Upper lobe of left lung (tissue), 4 donors: ENCODE measurements around the gene ARHGEF7.

Experiments used
- EP300 ChIP-seq, 4 donors: sonication (generic); formaldehyde crosslinking; IDR thresholded peaks; one replicate each; pipeline ENCODE4 v1.5.1; 2017; ENCODE audit warnings: antibody characterized with exemption in 4 of 4, control low read depth in 2 of 4
- POLR2A ChIP-seq, 4 donors: fragments of 450-650 bp; IDR thresholded peaks; one replicate each; pipeline ENCODE4 v1.5.1; 2016 to 2017; ENCODE audit warnings: antibody characterized with exemption in 4 of 4, mild to moderate bottlenecking in 2 of 4
- POLR2AphosphoS5 ChIP-seq, 2 donors: sonication (generic); formaldehyde crosslinking; IDR thresholded peaks; one replicate each; pipeline ENCODE4 v1.5.1; 2017; ENCODE audit warnings: antibody characterized with exemption in 2 of 2
- TF ChIP-seq, protein P1 (sequence below), 6 experiments: fragments of 450-650 bp in 4 of 6; fragments of 200-600 bp in 2 of 6; sonication (generic) in 2 of 6; IDR thresholded peaks; one replicate each; pipeline ENCODE4 v1.5.1; 2016 to 2019; ENCODE audit warnings: antibody characterized with exemption in 6 of 6

DNA sequence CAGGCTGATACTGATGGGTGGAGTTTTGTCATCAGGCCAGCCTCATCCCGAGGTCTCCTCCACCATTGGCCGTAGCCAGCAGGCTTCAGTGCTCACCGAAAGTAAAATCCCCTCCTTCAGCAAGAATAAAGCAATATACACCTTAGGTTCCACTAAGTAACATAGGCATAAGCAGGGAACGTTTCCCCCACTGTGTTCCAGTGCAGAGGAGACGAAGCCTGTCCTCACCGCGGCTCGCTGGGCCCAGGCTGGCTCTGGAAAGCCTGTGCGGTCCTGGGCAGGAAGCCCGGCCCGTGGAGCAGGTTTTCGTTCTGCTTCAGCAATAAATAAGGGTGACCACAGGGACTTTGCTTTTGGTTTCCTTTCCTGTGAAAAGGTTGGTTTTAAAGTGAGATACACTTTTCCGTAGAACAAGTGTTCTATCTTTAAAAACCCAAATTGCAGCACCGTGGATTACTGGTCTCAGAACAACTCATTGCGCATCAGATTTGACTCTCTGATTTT lies 189.0 kb downstream of the ARHGEF7 start:
- TF ChIP-seq POLR2A (IDR thresholded peaks at IDR 0.05) (no peak), EP300 (IDR thresholded peaks at IDR 0.05) (no peak), POLR2AphosphoS5 (IDR thresholded peaks at IDR 0.05) (no peak)
- TF ChIP-seq, protein P1, sequence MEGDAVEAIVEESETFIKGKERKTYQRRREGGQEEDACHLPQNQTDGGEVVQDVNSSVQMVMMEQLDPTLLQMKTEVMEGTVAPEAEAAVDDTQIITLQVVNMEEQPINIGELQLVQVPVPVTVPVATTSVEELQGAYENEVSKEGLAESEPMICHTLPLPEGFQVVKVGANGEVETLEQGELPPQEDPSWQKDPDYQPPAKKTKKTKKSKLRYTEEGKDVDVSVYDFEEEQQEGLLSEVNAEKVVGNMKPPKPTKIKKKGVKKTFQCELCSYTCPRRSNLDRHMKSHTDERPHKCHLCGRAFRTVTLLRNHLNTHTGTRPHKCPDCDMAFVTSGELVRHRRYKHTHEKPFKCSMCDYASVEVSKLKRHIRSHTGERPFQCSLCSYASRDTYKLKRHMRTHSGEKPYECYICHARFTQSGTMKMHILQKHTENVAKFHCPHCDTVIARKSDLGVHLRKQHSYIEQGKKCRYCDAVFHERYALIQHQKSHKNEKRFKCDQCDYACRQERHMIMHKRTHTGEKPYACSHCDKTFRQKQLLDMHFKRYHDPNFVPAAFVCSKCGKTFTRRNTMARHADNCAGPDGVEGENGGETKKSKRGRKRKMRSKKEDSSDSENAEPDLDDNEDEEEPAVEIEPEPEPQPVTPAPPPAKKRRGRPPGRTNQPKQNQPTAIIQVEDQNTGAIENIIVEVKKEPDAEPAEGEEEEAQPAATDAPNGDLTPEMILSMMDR (IDR thresholded peaks at IDR 0.05) = no peak
